Measurements from ENCODE around the gene CCDC88B.
A peak's percentile ranks its signal among the peaks of the same experiment; 100 is the strongest.

The CCDC88B gene

GRCh38 chr11:64395545-64396078 lies 55.6 kb downstream of the CCDC88B start:
- Histone ChIP-seq H3K27me3 (ENCODE audit: control insufficient read depth, insufficient read depth, low read length) (no peaks in the 10 kb centered on the region), H3K36me3 (ENCODE audit: control insufficient read depth, insufficient read depth, low read length) (no peaks in the 10 kb centered on the region), H3K9me3 (ENCODE audit: control insufficient read depth, insufficient read depth, low read depth, low read length) (no peaks in the 10 kb centered on the region), H3K27ac (ENCODE audit: low read depth, low read length) (no peak overlapping the region), H3K9ac (ENCODE audit: low read length) (peak overlapping the region; percentile 4), H3K4me3 (ENCODE audit: low read depth, low read length) (no peak overlapping the region), H3K4me1 (ENCODE audit: control insufficient read depth, insufficient read depth, low read length) (peaks cover 18% of the 10 kb centered on the region)

GRCh38 chr11:64396079-64396591 lies 56.1 kb downstream of the CCDC88B start:
- H3K27ac ChIP-seq (ENCODE audit: low read depth, low read length), result no peak overlapping the region

GRCh38 chr11:64400102-64400501 lies 60.1 kb downstream of the CCDC88B start:
- Histone ChIP-seq H3K27ac (ENCODE audit: low read depth, low read length) (no peak overlapping the region), H3K36me3 (ENCODE audit: control insufficient read depth, insufficient read depth, low read length) (no peaks in the 10 kb centered on the region), H3K9me3 (ENCODE audit: control insufficient read depth, insufficient read depth, low read depth, low read length) (0 out of 2 replicates have a peak, but pooled peaks cover 2% of the 10 kb centered on the region), H3K27me3 (ENCODE audit: control insufficient read depth, insufficient read depth, low read length) (no peaks in the 10 kb centered on the region), H3K4me3 (ENCODE audit: low read depth, low read length) (no peak overlapping the region), H3K9ac (ENCODE audit: low read length) (no peak overlapping the region), H3K4me1 (ENCODE audit: control insufficient read depth, insufficient read depth, low read length) (peaks cover 15% of the 10 kb centered on the region)

More at GRCh38 chr11:64396079-64396591, 56.1 kb downstream of the CCDC88B start:
- Histone ChIP-seq H3K27me3 (ENCODE audit: control insufficient read depth, insufficient read depth, low read length) (no peaks in the 10 kb centered on the region), H3K4me3 (ENCODE audit: low read depth, low read length) (no peak overlapping the region), H3K9me3 (ENCODE audit: control insufficient read depth, insufficient read depth, low read depth, low read length) (no peaks in the 10 kb centered on the region), H3K9ac (ENCODE audit: low read length) (no peak overlapping the region), H3K4me1 (ENCODE audit: control insufficient read depth, insufficient read depth, low read length) (peaks cover 18% of the 10 kb centered on the region), H3K36me3 (ENCODE audit: control insufficient read depth, insufficient read depth, low read length) (no peaks in the 10 kb centered on the region)

- Histone ChIP-seq H3K9ac (ENCODE audit: low read length) (no peak overlapping the region), H3K4me1 (ENCODE audit: control insufficient read depth, insufficient read depth, low read length) (peaks cover 10% of the 10 kb centered on the region), H3K27ac (ENCODE audit: low read depth, low read length) (no peak overlapping the region), H3K4me3 (ENCODE audit: low read depth, low read length) (no peak overlapping the region), H3K36me3 (ENCODE audit: control insufficient read depth, insufficient read depth, low read length) (no peaks in the 10 kb centered on the region), H3K27me3 (ENCODE audit: control insufficient read depth, insufficient read depth, low read length) (no peaks in the 10 kb centered on the region), H3K9me3 (ENCODE audit: control insufficient read depth, insufficient read depth, low read depth, low read length) (0 out of 2 replicates have a peak, but pooled peaks cover 2% of the 10 kb centered on the region)
These were observed 60.7 kb downstream of the CCDC88B start for GRCh38 chr11:64400667-64401066.

- 0 out of 2 replicates have a peak, but pooled peaks cover 2% of the 10 kb centered on the region for H3K9me3 ChIP-seq (ENCODE audit: control insufficient read depth, insufficient read depth, low read depth, low read length)
- no peak overlapping the region for H3K9ac ChIP-seq (ENCODE audit: low read length)
- H3K4me3 ChIP-seq (ENCODE audit: low read depth, low read length), result no peak overlapping the region
- peaks cover 7% of the 10 kb centered on the region for H3K4me1 ChIP-seq (ENCODE audit: control insufficient read depth, insufficient read depth, low read length)
- no peak overlapping the region for H3K27ac ChIP-seq (ENCODE audit: low read depth, low read length)
- no peaks in the 10 kb centered on the region for H3K36me3 ChIP-seq (ENCODE audit: control insufficient read depth, insufficient read depth, low read length)
- H3K27me3 ChIP-seq (ENCODE audit: control insufficient read depth, insufficient read depth, low read length), result no peaks in the 10 kb centered on the region
These were observed 61.8 kb downstream of the CCDC88B start for GRCh38 chr11:64401775-64402174.

GRCh38 chr11:64403106-64403505 lies 63.1 kb downstream of the CCDC88B start:
- H3K9me3 ChIP-seq (ENCODE audit: control insufficient read depth, insufficient read depth, low read depth, low read length), result 0 out of 2 replicates have a peak, but pooled peaks cover 2% of the 10 kb centered on the region

GRCh38 chr11:64406221-64406946 lies 66.4 kb downstream of the CCDC88B start:
- Histone ChIP-seq H3K4me1 (ENCODE audit: control insufficient read depth, insufficient read depth, low read length) (peaks cover 9% of the 10 kb centered on the region), H3K36me3 (ENCODE audit: control insufficient read depth, insufficient read depth, low read length) (no peaks in the 10 kb centered on the region), H3K4me3 (ENCODE audit: low read depth, low read length) (no peak overlapping the region), H3K9me3 (ENCODE audit: control insufficient read depth, insufficient read depth, low read depth, low read length) (0 out of 2 replicates have a peak, but pooled peaks cover 2% of the 10 kb centered on the region), H3K27ac (ENCODE audit: low read depth, low read length) (no peak overlapping the region), H3K9ac (ENCODE audit: low read length) (no peak overlapping the region), H3K27me3 (ENCODE audit: control insufficient read depth, insufficient read depth, low read length) (no peaks in the 10 kb centered on the region)

More at GRCh38 chr11:64403106-64403505, 63.1 kb downstream of the CCDC88B start:
- Histone ChIP-seq H3K27me3 (ENCODE audit: control insufficient read depth, insufficient read depth, low read length) (no peaks in the 10 kb centered on the region), H3K4me1 (ENCODE audit: control insufficient read depth, insufficient read depth, low read length) (peaks cover 7% of the 10 kb centered on the region), H3K36me3 (ENCODE audit: control insufficient read depth, insufficient read depth, low read length) (no peaks in the 10 kb centered on the region), H3K9ac (ENCODE audit: low read length) (no peak overlapping the region), H3K4me3 (ENCODE audit: low read depth, low read length) (no peak overlapping the region), H3K27ac (ENCODE audit: low read depth, low read length) (no peak overlapping the region)
